DMS153 (cell line): Measurements from ENCODE around the gene NFATC3.
"Not testable (repeated sequence)": the region's sequence is repeated elsewhere in the genome, so short reads cannot be mapped to it uniquely, and the experiment has no call there.

ENCODE experiments used
- DNase-seq: peaks from one replicate; lab custom pipeline; 2025; lab: John Stamatoyannopoulos, UW

Gene NFATC3

DNA sequence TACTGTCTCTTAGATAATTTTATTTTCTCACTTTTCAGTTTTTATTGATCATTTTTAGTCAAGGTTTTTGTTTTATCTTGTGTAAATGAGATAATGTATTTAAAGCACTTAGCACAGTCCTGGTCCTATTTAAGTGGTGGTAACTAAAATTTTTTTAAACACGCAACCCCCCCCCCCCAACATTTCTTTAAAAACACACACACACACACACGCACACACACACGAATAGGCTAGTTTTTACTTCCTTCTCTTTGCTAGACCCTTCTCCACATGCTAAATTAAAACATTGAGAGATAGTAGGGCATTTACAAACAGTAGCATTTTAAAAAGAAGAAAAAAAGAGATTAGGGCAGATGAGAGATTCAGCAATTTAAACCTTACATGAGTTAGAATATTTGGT, 5.0 kb downstream of the NFATC3 start:
- no peak for DNase-seq

DNA sequence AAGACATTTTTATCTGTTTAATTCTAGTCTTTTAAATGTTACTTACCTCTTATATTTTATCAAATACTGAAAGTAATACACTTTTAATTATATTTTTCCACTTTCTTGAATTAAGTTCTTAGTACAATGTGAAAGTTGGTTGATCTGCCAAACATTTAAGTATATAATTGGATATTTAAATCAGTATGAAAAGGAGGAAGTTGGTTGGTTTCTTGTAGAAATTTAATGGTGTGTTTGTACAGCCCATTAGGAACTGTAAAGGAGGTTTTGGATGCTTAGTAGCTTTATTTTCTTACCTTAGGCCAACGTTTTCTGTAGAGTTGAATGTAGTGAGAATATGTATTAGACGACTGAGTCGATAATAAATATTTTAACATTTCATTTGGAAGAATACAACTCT, 5.4 kb downstream of the NFATC3 start:
- DNase-seq: no peak

DNA sequence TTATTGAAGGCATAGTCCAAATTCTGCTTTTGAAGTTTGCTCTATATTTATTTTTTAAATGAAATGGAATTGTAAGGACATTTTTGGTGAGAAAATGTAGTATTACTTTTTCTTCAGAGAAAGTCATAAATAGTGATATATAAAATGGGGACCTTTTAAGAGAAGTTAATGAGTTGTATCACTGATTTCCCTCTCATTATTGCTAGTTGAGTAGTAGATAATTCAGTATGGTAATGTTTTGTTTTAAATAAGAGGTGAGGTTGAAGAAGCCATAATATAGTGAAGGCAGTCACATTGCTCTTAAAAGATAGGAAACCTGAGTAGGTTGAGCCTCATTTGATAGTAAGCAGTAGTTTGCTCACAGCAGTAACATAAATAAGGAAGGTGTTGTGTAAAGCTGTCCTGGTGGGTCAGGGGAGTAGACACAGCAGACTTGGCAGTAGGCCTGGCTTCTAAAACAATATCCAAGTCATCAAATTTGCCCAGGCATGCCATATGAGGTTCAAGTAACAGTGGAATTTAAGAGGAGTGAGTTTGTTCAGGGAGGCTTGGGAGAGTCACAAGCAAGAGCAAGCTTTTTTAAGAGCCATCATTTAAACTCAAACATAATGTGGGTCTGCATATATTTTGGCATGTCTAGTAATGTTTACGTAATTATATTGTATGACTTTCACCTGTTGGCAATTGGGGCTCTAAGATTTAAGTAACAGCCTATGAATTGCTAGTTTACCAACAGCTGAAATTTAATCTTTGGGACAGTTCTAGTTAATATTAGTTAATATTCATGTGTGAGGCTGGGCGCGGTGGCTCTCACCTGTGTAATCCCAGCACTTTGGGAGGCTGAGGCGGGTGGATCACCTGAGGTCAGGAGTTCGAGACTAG, 6.5 kb downstream of the NFATC3 start:
- peak; percentile 85 for DNase-seq

DNA sequence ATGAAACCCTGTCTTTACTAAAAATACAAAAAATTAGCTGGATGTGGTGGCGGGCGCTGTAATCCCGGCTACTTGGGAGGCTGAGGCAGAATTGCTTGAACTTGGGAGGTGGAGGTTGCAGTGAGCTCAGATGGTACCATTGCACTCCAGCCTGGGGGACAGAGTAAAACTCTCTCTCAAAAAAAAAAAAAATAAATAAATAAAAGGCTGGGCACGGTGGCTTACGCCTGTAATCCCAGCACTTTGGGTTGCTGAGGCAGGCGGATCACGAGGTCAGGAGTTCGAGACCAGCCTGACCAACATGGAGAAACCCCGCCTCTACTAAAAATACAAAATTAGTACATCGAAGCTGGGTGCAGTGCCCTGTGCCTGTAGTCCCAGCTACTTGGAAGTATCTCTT, 7.1 kb downstream of the NFATC3 start:
- DNase-seq: not testable (repeated sequence)

DNA sequence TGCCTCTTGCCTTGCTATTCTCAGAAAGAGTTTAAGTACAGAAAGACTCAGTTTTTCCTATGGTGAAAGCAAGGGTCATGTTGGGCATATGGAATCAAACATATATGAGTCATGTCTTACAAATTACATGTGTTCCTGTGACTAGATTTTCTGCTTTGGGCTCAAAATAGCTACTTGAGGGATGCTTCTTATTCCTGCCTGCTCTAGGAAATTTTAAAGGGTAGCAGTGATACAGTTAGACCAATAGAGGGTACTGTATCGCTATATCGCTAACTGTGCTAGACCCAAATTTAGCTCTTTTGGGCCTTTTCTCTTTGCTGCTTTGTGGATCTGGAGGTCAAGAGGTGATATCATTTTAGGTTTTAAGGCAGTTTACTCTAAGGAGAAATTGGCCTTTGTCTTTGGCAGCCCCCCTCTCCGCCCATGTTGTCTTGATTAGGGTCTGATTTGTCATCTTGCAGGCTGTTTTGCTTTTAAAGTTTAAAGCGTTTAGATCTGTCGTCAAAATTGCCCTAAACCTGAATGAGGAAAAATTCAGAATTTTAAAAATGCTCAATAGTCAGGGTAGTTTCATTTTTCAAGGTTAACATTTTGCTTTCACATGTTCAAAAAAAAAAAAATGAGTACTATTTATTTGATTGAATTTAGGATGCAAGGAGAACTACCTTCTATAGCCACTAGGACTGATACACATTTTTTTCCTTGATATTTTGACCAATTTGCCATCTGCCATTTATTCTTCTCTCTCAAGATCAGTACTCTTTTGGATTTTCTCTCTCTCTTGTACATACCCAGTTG, 8.8 kb downstream of the NFATC3 start:
- DNase-seq: no peak

DNA sequence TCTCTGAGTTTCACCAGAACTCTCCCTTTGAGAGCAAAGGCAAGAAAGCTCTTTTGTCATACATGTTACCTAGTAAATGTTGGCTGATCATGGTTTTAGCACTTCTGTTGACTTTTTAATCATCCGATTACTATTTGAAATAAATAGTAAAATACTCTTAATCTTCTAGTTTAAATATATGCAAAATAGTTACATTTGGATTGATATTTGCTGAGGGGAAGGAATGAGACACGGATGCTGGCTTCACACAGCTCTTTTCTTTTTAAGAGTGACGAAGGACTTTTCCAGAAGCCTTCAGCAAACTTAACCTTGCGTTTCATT, 9.4 kb downstream of the NFATC3 start:
- DNase-seq: no peak

DNA sequence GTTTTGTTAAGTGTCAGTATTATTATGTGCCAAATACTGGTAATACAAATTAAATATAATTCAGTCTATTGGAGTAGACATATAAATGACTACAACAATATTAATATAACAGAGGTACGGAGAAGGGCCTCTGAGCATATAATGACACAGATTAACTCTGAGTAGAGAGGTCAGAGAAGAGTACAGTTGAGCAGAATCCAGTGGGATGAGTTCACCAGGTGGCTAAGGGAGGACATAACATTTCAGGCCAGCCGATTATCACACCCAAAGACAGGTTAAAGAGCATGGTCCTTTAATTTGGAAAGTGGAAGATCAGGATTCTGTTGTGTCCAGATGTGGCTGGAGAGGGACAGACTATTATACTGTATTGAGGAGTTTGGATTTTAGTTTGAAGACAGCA, 11.3 kb downstream of the NFATC3 start:
- no peak for DNase-seq

DNA sequence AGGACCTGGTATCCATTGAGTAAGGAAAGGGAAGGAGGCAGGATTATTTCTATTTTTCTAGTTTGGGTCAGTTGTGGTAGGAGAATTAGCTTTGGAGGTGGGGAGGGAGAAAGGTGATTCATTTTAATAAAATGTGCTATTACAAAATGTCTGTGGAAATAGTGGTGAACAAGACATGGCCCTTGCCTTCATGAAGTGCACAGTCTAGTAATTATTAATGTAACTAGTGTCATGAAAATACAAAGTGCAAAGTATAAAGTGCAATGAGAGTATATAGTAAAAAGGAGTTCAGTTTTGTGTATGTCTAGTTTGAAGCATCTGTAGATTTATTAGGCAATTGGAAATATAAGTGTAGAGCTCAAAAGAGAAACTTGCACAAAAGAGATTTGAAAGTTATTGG, 11.9 kb downstream of the NFATC3 start:
- DNase-seq: no peak

DNA sequence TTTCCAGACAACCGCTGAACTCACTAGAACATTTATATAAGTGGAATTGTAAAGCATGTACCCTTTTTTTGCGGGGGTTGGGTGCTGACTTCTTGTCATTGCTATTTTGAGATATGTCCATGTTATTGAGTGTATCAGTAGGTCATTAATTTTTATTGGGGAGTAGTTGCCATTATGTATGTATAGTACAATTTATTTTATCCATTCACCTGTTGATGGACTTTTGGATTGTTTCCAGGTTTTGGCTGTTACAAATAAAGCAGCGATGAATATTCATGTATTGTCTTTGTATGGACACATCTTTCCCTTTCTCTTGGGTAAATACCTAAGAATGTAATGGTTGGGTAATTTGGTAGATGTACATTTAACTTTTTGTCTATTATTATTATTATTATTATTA, 12.7 kb downstream of the NFATC3 start:
- no peak for DNase-seq

DNA sequence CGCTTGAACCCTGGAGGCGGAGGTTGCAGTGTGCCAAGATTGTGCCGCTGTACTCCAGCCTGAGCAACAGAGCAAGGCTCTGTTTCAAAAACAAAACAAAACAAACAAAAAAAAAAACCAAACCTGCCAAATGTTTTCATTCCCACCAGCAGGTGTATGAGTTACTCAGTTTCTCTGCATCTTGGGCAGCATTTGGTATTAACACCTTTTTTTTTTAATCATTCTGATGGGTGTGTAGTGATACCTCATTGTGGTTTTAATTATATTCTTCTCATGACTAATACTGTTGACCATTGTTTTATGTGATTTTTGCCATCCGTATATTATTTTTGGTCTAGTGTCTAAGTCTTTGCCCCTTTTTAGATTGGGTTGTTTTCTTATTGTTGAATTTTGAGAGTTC, 15.3 kb downstream of the NFATC3 start:
- DNase-seq: no peak

DNA sequence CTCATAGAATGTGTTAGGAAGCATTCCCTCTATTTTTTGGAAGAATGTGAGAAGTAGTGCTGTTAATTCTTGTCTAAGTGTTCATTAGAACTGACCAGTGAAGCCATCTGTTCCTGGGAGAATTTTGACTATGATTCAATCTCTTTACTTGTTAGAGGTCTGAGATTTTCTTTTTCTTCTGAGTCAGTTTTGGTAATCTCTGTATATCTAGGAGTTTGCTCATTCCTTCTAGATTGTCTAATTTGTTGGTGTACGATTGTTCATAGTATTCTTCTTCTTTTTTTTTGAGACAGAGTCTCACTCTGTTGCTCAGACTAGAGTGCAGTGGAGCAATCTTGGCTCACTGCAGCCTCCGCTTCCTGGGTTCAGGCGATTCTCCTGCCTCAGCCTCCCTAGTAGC, 20.4 kb downstream of the NFATC3 start:
- DNase-seq: no peak

DNA sequence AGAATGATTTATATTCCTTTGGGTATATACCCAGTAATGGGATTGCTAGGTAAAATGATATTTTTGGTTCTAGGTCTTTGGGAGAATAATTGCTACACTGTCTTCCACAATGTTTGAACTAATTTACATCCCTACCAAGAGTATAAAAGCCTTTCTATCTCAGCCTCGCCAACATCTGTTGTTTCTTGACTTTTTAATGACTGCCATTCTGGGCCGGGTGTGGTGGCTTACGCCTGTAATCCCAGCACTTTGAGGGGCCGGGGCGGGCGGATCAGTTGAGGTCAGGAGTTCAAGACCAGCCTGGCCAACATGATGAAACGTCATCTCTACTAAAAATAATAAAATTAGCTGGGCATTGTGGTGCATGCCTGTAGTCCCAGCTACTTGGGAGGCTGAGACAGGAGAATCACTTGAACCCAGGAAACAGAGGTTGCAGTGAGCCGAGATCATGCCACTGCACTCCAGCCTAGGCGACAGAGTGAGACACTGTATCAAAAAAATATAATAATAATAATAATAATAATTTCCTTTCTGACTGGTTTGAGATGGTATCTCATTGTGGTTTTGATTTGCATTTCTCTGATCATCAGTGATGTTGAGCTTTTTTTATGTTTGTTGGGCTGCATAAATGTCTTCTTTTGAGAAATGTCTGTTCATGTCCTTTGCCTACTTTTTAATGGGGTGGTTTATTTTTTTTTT, 22.2 kb downstream of the NFATC3 start:
- DNase-seq: not testable (repeated sequence)

DNA sequence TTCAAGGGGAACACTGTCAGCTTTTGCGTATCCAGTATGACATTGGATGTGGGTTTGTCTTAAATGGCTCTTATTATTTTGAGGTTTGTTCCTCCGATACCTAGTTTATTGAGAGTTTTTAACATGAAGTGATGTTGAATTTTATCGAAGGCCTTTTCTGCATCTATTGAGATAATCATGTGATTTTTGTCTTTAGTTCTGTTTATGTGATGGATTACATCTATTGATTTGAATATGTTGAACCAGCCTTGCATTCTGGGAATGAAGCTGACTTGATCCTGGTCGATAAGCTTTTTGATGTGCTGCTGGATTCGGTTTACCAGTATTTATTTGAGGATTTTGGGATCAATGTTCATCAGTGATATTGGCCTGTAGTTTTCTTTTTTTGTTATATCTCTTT, 24.0 kb downstream of the NFATC3 start:
- DNase-seq: not testable (repeated sequence)

DNA sequence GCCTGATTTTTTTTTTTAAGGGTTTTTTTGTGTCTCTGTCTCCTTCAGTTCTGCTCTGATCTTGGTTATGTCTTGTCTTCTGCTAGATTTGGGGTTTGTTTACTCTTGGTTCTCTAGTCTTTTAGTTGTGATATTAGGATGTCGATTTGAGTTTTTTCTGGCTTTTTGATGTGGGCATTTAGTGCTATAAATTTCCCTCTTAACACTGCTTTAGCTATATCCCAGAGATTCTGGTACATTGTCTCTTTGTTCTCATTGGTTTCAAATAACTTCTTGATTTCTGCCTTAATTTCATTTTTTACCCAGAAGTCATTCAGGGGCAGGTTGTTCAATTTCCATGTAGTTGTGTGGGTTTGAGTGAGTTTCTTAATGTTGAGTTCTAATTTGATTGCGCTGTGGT, 25.4 kb downstream of the NFATC3 start:
- DNase-seq: not testable (repeated sequence)

DNA sequence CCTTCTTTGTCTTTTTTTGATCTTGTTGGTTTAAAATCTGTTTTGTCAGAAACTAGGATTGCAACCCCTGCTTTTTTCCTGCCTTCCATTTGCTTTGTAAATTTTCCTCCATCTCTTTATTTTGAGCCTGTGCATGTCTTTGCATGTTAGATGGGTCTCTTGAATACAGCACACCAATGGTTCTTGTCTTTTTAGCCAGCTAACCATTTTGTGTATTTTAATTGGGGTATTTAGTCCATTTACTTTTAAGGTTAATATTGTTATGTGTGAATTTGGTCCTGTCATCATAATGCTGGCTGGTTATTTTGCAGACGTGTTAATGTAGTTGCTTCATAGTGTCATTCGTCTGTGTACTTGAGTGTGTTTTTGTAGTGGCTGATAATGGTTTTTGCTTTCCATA, 26.2 kb downstream of the NFATC3 start:
- no peak for DNase-seq

DNA sequence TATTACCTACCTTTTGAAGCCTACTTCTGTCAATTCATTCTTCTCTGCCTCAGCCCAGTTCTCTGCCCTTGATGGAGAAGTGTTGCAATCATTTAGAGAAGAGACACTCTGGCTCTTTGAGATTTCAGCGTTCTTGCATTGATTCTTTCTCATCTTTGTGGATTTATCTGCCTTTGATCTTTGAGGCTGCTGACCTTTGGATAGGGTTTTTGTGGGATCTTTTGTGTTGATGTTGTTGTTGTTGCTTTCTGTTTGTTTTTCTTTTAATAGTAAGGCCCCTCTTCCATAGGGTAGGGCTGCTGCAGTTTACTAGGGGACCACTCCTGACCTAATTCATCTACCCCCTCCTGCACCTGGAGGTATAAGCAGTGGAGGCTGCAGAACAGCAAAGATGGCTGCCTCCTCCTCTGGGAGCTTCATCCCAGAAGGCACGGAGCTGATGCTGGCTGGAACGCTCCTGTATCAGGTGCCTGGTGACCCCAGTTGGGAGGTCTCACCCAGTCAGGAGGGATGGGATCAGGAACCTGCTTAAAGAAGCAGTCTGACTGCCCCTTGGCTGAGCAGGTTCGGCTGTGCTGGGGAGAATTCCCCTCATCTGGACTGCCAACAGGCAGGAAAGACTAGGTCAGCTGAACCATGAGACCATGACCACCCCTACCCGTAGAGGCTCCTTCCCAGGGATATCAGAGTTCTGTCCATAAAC, 28.0 kb downstream of the NFATC3 start:
- DNase-seq: no peak

DNA sequence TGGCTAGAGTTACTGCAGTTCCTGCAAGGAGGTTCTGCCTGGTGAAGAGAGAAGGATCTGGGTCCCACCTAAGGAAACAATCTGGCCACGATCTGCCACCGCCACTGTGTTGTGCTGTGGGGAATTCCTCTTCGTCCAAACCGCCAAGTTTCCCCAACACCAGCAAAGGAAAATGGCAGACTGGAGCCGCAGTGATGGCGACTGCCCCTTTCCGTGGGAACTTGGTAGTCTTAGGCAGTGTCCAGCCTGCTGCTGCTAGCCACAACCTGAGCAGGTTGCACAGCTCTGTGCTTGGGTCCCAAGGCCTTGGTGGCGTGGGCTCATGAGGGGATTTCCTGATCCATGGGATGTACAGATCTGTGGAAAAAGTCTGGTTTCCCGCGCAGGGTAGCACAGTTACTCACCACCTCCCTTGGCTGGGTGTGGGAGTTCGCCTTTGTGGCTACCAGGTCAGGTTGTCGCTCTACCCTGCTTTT, 28.6 kb downstream of the NFATC3 start:
- DNase-seq: no peak

DNA sequence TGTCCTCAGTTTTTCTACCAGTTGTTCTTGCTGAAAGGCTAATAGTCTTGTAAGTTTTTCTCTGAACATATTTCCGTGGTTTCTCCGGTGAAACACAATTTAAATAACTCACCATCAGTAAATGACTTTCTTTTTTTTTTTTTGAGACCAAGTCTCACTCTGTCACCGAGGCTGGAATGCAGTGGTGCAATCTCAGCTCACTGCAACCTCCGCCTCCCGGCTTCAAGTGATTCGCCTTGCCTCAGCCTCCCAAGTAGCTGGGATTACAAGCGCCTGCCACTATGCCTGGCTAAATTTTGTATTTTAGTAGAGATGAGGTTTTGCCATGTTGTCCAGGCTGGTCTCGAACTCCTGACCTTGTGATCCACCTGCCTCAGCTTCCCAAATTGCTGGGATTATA, 29.8 kb downstream of the NFATC3 start:
- DNase-seq: not testable (repeated sequence)

DNA sequence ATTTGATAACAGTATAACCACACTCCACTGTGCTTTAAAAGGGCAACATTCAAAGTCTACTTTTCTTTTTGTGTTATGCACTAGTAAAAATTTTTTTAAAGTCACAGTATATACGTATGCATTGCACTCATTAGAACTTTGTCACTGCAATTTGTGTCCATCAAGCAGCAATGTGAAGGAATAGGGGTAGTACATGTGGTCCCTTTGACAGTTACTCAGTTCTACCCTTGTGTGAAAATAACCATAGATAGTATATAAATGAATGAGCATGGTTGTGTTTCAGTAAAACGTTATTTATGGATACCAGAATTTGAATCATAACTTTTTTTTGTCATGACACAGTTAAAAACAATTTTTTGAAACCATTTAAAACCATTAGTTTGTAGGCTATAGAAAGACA, 30.7 kb downstream of the NFATC3 start:
- no peak for DNase-seq

DNA sequence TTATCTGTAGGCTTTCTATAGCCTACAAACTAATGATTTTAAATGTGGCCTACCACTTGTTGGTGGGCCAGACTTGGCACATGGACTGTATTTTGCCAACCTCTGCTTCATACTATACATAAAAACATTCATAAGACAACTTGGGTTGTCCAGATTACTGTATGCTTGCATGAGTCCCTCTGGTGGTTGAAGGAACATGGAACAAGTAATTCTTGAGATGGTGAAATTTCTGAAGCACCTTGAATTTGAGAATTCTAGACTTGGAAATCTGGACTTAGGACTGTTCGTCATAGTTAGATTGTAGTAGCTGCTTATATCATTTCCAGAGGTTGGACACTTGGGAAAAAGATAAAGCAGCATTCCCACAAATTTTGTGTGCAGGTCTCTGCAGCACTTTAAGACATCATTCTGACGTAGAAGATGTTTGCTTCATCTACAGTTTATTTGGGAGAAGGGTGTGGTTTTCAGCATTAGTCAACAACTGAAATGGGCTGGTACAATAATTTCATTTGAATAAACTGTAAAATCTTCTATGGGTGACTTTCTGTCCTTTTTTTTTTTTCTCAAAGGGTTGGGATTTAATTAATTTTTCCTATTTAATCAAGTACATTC, 31.2 kb downstream of the NFATC3 start:
- DNase-seq: no peak

DNA sequence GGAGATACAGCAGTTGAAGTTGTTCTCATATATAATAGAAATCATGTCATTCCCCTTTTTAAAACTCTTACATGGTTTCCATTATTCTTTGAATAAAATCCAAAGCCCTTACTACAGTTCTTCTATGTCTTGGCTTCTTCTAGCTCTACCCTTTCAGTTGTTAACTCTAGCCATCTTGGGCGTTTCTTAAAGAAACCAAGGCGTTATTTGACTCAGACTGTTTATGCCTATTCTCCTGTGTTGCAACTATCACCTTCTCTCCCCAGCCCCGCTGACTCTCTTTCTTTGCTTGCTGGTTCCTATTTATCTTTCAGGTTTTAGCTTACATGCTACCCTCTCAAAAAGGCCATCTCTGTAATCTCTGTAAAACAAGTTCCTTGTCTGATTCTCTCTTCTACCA, 32.7 kb downstream of the NFATC3 start:
- DNase-seq: no peak

DNA sequence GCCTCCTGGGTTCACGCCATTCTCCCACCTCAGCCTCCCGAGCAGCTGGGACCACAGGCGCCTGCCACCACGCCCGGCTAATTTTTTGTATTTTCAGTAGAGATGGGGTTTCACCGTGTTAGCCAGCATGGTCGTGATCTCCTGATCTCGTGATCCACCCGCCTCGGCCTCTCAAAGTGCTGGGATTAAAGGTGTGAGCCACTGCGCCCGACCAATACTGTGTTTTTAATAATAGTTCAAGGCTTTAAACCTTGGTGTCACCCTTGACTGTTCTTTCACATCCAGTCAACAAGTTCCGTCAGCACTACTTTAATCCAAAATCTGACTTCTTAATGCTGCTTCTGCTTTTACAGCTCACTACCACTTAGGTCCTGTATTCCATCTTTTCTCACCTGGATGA, 33.8 kb downstream of the NFATC3 start:
- not testable (repeated sequence) for DNase-seq
